HEK293 (cell line): ENCODE measurements around the gene STRBP.

Source experiments
- CTCF ChIA-PET: fragments of 350-600 bp; formaldehyde crosslinking; extraction: SDS; loops from one replicate; lab custom pipeline; 2021; ENCODE audit warnings: antibody characterized with exemption; lab: Yijun Ruan, JAX
- POLR2A ChIA-PET: fragments of 300-600 bp; formaldehyde crosslinking; extraction: SDS; loops from one replicate; lab custom pipeline; 2020; ENCODE audit warnings: antibody characterized with exemption, inconsistent platforms; lab: Yijun Ruan, JAX
- H3K27ac ChIP-seq: fragments of 200-500 bp; sonication (Bioruptor generic); 2 replicates; pipeline ENCODE4 v1.5.1; 2014; ENCODE audit warnings: low read depth, low read length, control low read depth, inconsistent platforms; ENCODE audit errors: extremely low read depth
- H3K36me3 ChIP-seq, 2 experiments: fragments of 200-500 bp in 1 of 2; sonication (Bioruptor generic) in 1 of 2; 1 replicate in 1 of 2; 2 replicates in 1 of 2; pipeline ENCODE4 v1.5.1; 2014 to 2017; ENCODE audit warnings: inconsistent platforms in 2 of 2, low read length in 2 of 2; ENCODE audit not compliant: control insufficient read depth in 2 of 2, insufficient read depth in 1 of 2
- H3K4me1 ChIP-seq: fragments of 200-500 bp; sonication (Bioruptor generic); 2 replicates; pipeline ENCODE4 v1.5.1; 2014; ENCODE audit warnings: mild to moderate bottlenecking, low read length, inconsistent platforms; ENCODE audit not compliant: control insufficient read depth, insufficient read depth
- H3K4me3 ChIP-seq: 2 replicates; pipeline ENCODE4 v1.5.1; 2011; ENCODE audit warnings: low read depth, mild to moderate bottlenecking, control low read depth, low read length, moderate library complexity
- H3K9me3 ChIP-seq: fragments of 200-500 bp; sonication (Bioruptor generic); 2 replicates; pipeline ENCODE4 v1.5.1; 2014; ENCODE audit warnings: low read depth, low read length, inconsistent platforms; ENCODE audit not compliant: control insufficient read depth, insufficient read depth
- MZF1 ChIP-seq: fragments of 450-650 bp; formaldehyde crosslinking; IDR thresholded peaks from 2 replicates; pipeline ENCODE4 v1.5.1; 2017; ENCODE audit warnings: missing biosample characterization, missing genetic modification characterization, borderline replicate concordance
- ZBTB1 ChIP-seq: fragments of 450-650 bp; formaldehyde crosslinking; IDR thresholded peaks from 2 replicates; pipeline ENCODE4 v1.5.1; 2016; ENCODE audit warnings: missing biosample characterization, missing genetic modification characterization
- ZNF19 ChIP-seq: fragments of 450-650 bp; formaldehyde crosslinking; IDR thresholded peaks from 2 replicates; pipeline ENCODE4; 2016; ENCODE audit warnings: missing biosample characterization, missing genetic modification characterization, low read depth
- ZNF223 ChIP-seq: fragments of 450-650 bp; formaldehyde crosslinking; IDR thresholded peaks from 2 replicates; pipeline ENCODE4 v1.5.1; 2016; ENCODE audit warnings: missing biosample characterization, missing genetic modification characterization
- ZNF398 ChIP-seq: fragments of 450-650 bp; formaldehyde crosslinking; IDR thresholded peaks from 2 replicates; pipeline ENCODE4 v1.5.1; 2017; ENCODE audit warnings: missing biosample characterization, missing genetic modification characterization
- ZNF473 ChIP-seq: fragments of 450-650 bp; formaldehyde crosslinking; IDR thresholded peaks from 2 replicates; pipeline ENCODE4 v1.5.1; 2017; ENCODE audit warnings: missing biosample characterization, missing genetic modification characterization
- ZNF488 ChIP-seq: fragments of 450-650 bp; formaldehyde crosslinking; IDR thresholded peaks from 2 replicates; pipeline ENCODE4 v1.5.1; 2016; ENCODE audit warnings: missing biosample characterization, missing genetic modification characterization
- ZNF501 ChIP-seq: fragments of 450-650 bp; formaldehyde crosslinking; IDR thresholded peaks from 2 replicates; pipeline ENCODE4 v1.5.1; 2016; ENCODE audit warnings: missing biosample characterization, missing genetic modification characterization
- ZNF529 ChIP-seq: fragments of 450-650 bp; formaldehyde crosslinking; IDR thresholded peaks from 2 replicates; pipeline ENCODE4 v1.5.1; 2017; ENCODE audit warnings: missing genetic modification characterization, missing biosample characterization; ENCODE audit not compliant: insufficient replicate concordance
- ZNF555 ChIP-seq: fragments of 450-650 bp; formaldehyde crosslinking; conservative IDR thresholded peaks from 2 replicates; pipeline ENCODE4 v1.5.1; 2017; ENCODE audit warnings: missing biosample characterization, mild to moderate bottlenecking, missing genetic modification characterization, inconsistent platforms
- ZNF560 ChIP-seq: fragments of 450-650 bp; formaldehyde crosslinking; IDR thresholded peaks from 2 replicates; pipeline ENCODE4 v1.5.1; 2017; ENCODE audit warnings: missing biosample characterization, missing genetic modification characterization, borderline replicate concordance
- ZNF654 ChIP-seq: fragments of 450-650 bp; formaldehyde crosslinking; IDR thresholded peaks from 2 replicates; pipeline ENCODE4 v1.5.1; 2016; ENCODE audit warnings: low read depth, missing biosample characterization, missing genetic modification characterization
- ZNF664 ChIP-seq: fragments of 450-650 bp; formaldehyde crosslinking; IDR thresholded peaks from 2 replicates; pipeline ENCODE4 v1.5.1; 2016; ENCODE audit warnings: missing biosample characterization, missing genetic modification characterization
- ZNF670 ChIP-seq: fragments of 450-650 bp; formaldehyde crosslinking; IDR thresholded peaks from 2 replicates; pipeline ENCODE4 v1.5.1; 2016; ENCODE audit warnings: missing biosample characterization, missing genetic modification characterization, low read depth
- TF ChIP-seq, protein P1 (sequence below): fragments of 450-650 bp; formaldehyde crosslinking; IDR thresholded peaks from 2 replicates; pipeline ENCODE4 v1.5.1; 2016; ENCODE audit warnings: missing biosample characterization, missing genetic modification characterization
- TF ChIP-seq, protein P2 (sequence below): fragments of 450-650 bp; formaldehyde crosslinking; IDR thresholded peaks from 2 replicates; pipeline ENCODE4 v1.5.1; 2016; ENCODE audit warnings: missing biosample characterization, missing genetic modification characterization
- TF ChIP-seq, protein P3 (sequence below): fragments of 450-650 bp; formaldehyde crosslinking; IDR thresholded peaks from 2 replicates; pipeline ENCODE4; 2016; ENCODE audit warnings: missing biosample characterization, missing genetic modification characterization

Gene STRBP

GRCh38 chr9:123083680-123084079 lies 184.7 kb downstream of the STRBP start (continued):
- TF ChIP-seq, protein P1, sequence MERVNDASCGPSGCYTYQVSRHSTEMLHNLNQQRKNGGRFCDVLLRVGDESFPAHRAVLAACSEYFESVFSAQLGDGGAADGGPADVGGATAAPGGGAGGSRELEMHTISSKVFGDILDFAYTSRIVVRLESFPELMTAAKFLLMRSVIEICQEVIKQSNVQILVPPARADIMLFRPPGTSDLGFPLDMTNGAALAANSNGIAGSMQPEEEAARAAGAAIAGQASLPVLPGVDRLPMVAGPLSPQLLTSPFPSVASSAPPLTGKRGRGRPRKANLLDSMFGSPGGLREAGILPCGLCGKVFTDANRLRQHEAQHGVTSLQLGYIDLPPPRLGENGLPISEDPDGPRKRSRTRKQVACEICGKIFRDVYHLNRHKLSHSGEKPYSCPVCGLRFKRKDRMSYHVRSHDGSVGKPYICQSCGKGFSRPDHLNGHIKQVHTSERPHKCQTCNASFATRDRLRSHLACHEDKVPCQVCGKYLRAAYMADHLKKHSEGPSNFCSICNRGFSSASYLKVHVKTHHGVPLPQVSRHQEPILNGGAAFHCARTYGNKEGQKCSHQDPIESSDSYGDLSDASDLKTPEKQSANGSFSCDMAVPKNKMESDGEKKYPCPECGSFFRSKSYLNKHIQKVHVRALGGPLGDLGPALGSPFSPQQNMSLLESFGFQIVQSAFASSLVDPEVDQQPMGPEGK, result no peak
- TF ChIP-seq ZNF19, result no peak

DNA sequence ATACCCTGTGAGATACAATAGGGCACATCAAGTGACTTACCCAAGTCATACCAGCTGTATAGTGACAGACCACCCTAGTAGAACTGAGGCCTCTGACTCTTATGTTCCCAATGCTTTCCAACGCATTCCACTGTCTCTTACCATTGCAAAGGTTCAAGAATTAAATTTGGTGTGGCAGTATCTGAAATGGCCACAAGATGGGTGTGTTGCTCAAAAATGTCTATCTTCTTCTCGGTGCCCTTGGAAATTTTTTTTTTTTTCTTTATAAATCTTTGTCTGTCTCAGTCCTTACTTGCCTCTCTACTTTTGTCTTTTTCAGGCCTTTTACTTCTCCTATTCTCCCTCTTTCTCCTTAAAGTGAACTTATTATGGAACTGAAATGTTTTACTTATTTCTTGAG lies 186.6 kb downstream of the STRBP start:
- CTCF ChIA-PET, result interaction anchor here (0.6 to 4.7 kb wide), 23 partner anchors 8 to 1461 kb away, joined by 3 to 83 read pairs (median 4); no protein-coding TSS in a partner anchor
- H3K27ac ChIP-seq, result no peak overlapping the region
- peaks cover 18 to 76% of the 10 kb centered on the region in 2 experiments for H3K36me3 ChIP-seq
- H3K4me1 ChIP-seq, result no peaks in the 10 kb centered on the region
- POLR2A ChIA-PET, result interaction anchor here (0.6 kb wide), 1 partner anchor 61 kb away, joined by 4 read pairs; no protein-coding TSS in a partner anchor
- TF ChIP-seq ZNF529 (no peak), ZBTB1 (no peak), ZNF398 (no peak), ZNF654 (peak; percentile 72)
- TF ChIP-seq, protein P2, sequence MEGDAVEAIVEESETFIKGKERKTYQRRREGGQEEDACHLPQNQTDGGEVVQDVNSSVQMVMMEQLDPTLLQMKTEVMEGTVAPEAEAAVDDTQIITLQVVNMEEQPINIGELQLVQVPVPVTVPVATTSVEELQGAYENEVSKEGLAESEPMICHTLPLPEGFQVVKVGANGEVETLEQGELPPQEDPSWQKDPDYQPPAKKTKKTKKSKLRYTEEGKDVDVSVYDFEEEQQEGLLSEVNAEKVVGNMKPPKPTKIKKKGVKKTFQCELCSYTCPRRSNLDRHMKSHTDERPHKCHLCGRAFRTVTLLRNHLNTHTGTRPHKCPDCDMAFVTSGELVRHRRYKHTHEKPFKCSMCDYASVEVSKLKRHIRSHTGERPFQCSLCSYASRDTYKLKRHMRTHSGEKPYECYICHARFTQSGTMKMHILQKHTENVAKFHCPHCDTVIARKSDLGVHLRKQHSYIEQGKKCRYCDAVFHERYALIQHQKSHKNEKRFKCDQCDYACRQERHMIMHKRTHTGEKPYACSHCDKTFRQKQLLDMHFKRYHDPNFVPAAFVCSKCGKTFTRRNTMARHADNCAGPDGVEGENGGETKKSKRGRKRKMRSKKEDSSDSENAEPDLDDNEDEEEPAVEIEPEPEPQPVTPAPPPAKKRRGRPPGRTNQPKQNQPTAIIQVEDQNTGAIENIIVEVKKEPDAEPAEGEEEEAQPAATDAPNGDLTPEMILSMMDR (tag by site-specific recombination), result 0 out of 2 replicates have a peak, but pooled peaks have one; percentile 11
- TF ChIP-seq, all 188 proteins: peak for 2
- H3K4me3 ChIP-seq, result no peak overlapping the region
- no peaks in the 10 kb centered on the region for H3K9me3 ChIP-seq

- TF ChIP-seq ZNF555 (no peak), ZNF670 (tag by site-specific recombination) (no peak), ZNF560 (tag by site-specific recombination) (no peak), ZNF223 (tag by site-specific recombination) (no peak), MZF1 (no peak), ZNF664 (tag by site-specific recombination) (no peak)
- Histone ChIP-seq H3K4me3 (no peak overlapping the region), H3K27ac (no peak overlapping the region), H3K4me1 (no peaks in the 10 kb centered on the region), H3K36me3 (peaks cover 18 to 80% of the 10 kb centered on the region in 2 experiments), H3K9me3 (no peaks in the 10 kb centered on the region)
- ChIA-PET CTCF (interaction anchor here (0.5 to 4.7 kb wide), 7 partner anchors 12 to 330 kb away, joined by 3 to 83 read pairs (median 17); no protein-coding TSS in a partner anchor), POLR2A (no interaction called here)
These were observed 187.9 kb downstream of the STRBP start for GRCh38 chr9:123080444-123080843.

DNA sequence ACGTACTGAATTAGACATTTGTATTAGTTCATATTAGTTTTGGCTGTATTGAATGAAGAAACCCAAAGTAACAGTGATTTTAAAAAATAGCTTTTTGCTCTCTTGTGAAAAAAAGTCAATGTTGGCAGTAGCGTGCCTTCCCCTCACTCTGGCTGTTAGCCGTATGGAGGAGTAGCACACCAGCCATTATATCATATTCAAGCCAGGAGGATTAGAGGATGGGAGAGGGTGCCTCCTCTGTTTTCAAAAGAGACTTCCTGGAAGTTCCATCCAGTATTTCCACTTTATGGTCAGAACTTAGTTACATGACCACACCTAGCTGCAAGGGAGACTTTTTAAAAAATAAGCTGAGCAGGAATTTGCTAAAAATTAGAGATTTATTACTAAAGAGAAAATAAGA lies 193.8 kb downstream of the STRBP start:
- Histone ChIP-seq H3K36me3 (peaks cover 13 to 79% of the 10 kb centered on the region in 2 experiments; a peak in 2 of 3 replicates), H3K27ac (no peak overlapping the region), H3K4me1 (no peaks in the 10 kb centered on the region), H3K4me3 (no peak overlapping the region), H3K9me3 (no peaks in the 10 kb centered on the region)
- TF ChIP-seq ZNF473 (tag by site-specific recombination), result no peak
- TF ChIP-seq, protein P3, sequence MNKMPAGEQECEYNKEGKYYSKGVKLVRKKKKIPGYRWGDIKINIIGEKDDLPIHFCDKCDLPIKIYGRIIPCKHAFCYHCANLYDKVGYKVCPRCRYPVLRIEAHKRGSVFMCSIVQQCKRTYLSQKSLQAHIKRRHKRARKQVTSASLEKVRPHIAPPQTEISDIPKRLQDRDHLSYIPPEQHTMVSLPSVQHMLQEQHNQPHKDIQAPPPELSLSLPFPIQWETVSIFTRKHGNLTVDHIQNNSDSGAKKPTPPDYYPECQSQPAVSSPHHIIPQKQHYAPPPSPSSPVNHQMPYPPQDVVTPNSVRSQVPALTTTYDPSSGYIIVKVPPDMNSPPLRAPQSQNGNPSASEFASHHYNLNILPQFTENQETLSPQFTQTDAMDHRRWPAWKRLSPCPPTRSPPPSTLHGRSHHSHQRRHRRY (tag by site-specific recombination), result no peak
- TF ChIP-seq ZNF488 (tag by site-specific recombination), result no peak
- no peak for TF ChIP-seq ZNF501 (tag by site-specific recombination)
- ChIA-PET CTCF (interaction anchor here (0.7 to 2.6 kb wide), 2 partner anchors 275 to 333 kb away, joined by 3 to 14 read pairs; no protein-coding TSS in a partner anchor), POLR2A (interaction anchor here (1.9 kb wide), 1 partner anchor 134 kb away, joined by 4 read pairs; the partner anchor contains the start of gene RABGAP1)
